Activated naive CD4-positive, alpha-beta T cell (primary cell): Measurements from ENCODE around the gene BCL6B.
"Not testable (repeated sequence)": the region's sequence is repeated elsewhere in the genome, so short reads cannot be mapped to it uniquely, and the experiment has no call there.

Source experiments
- DNase-seq, 4 experiments: peaks; one replicate each; lab custom pipeline; 2025; lab: John Stamatoyannopoulos, UW

Gene BCL6B

DNA sequence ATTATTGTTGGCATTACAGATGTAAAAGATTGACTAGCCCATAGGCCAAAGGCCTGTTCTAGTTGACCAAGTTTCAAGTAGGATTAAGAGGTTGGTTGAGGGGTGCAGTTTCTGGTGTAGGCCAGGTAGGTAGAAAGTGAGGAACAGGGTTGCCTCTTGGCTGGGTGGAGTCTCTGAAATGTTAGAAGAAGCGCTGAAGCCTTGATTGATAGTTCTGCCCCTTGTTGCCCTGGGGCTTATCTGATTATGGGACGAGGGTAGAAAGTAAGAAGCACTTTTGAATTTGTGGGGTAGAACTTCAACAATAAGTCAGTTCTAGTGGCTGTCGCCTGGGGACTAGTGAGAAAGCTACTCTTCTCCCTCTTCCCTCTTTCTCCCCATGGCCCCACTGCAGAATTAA, 6.2 kb downstream of the BCL6B start:
- DNase-seq, result no peak

DNA sequence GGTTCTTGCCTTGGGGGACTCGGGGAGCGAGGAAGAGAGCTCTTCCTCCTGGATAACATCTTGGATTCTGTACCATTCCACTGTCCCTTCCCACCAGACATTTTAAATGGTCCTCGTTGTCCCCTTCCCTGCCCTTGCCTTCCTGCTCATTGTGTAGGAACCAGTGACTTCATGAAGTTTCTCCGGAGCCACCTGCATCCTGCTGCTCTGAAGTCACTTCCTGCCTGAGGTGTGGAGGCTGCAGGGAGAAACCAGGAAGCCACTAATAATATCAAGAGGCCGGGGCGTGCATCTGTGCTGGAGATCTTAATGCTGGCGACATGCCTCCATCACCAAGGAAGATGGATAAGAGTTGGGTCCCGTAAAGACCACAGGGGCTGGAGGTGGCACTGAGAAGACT, 6.8 kb downstream of the BCL6B start:
- DNase-seq, result peak in 1 of 4 experiments; percentile 17

DNA sequence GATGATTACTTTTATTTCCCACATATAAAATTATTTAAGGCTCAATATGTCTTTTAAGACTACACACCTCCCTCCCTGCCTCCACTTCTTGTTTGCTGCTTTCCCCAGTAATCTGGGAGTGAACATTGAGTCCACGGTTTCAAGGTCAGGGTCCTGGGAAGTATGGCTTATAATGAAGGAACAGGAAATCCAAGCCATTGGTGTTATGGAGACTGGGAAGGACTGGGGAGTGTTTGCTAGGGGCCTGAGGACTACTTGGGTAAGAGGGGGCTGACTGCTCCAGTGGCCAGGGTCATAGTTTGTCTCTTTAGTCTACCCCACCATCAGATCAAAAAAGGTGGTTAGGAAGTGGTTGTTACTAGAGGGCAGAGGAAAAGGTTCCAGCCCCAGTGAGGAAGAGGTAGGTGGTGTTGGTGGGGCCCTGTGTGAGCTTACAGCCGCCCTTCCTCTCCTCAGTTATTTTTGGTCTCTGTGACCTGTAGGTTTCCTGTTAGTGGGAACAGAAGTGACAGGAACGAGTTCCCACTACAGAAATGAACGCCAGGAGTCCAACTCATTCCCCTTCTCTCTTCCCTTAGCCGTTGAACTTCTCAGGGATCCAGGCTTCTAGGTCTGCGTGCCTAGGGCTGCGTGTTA, 12.2 kb downstream of the BCL6B start:
- peak in 1 of 4 experiments; percentile 45 for DNase-seq

DNA sequence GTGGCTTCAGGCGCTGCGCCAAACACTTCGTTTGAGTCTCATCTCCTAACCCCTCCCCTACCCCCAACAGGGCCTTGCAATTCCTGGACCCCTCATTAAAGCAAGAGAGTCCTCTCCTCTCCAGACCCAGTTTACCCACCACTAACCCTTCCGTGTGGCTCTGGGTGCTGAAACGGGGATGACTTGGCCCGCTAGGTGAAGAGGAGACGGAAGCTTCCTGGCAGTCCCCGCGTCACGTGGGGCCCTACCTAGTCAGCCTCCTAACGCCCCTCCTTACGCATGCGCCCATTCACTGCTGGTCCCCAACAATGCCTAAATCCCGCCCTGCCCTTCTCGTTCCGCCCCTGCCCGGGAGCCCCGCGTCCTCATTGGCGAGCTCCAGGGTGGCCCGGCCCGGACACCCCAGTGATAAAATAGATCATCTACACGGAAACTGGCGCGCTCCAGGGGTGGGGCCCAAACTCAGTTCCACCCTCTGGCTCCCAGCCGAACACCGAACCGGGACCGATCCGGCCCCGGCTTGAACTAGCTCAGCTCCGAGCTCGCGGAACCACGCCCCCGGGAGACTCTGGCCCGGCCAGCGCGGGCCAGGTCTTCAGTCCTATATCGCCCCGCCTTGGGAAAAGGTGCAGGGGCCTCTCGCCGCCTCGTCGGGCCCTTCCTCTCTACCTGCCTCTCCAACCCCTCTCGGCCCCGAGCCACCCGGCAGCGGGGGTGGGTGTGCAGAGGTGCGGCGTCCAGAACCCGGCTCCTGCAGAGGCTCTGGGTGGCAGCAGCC, 12.9 kb downstream of the BCL6B start, which contains the start of gene SLC16A13:
TSS of gene SLC16A13 (plus strand) at position 425 of the 778 bp plus-strand sequence. CDS start 368 bp downstream, outside the sequence.
- peak; percentile 87 to 97 (median 92) for DNase-seq

DNA sequence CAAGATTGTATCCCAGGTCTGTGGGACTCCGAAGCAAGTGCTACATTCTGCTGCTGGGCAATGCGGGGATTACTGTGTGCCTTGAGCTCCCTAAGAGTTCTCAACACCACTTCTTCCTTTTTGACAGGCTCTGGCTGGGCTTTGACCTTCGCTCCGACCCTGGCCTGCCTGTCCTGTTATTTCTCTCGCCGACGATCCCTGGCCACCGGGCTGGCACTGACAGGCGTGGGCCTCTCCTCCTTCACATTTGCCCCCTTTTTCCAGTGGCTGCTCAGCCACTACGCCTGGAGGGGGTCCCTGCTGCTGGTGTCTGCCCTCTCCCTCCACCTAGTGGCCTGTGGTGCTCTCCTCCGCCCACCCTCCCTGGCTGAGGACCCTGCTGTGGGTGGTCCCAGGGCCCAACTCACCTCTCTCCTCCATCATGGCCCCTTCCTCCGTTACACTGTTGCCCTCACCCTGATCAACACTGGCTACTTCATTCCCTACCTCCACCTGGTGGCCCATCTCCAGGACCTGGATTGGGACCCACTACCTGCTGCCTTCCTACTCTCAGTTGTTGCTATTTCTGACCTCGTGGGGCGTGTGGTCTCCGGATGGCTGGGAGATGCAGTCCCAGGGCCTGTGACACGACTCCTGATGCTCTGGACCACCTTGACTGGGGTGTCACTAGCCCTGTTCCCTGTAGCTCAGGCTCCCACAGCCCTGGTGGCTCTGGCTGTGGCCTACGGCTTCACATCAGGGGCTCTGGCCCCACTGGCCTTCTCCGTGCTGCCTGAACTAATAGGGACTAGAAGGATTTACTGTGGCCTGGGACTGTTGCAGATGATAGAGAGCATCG, 15.4 kb downstream of the BCL6B start:
- DNase-seq, result no peak

DNA sequence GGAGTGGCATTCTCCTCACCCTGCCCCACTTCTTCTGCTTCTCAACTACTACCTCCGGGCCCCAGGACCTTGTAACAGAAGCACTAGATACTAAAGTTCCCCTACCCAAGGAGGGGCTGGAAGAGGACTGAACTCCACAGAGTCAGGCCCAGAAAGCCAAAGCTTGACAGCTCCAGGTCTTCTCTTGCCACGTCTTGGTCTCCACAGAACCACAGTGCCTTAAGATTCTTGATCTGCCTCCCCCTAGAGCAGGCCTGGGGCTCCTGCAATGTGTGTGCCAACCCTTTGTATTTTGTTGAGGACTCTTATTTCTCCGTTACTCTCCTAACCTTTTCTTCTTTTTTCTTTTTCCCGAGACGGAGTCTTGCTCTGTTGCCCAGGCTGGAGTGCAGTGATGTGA, 17.0 kb downstream of the BCL6B start:
- DNase-seq, result no peak

DNA sequence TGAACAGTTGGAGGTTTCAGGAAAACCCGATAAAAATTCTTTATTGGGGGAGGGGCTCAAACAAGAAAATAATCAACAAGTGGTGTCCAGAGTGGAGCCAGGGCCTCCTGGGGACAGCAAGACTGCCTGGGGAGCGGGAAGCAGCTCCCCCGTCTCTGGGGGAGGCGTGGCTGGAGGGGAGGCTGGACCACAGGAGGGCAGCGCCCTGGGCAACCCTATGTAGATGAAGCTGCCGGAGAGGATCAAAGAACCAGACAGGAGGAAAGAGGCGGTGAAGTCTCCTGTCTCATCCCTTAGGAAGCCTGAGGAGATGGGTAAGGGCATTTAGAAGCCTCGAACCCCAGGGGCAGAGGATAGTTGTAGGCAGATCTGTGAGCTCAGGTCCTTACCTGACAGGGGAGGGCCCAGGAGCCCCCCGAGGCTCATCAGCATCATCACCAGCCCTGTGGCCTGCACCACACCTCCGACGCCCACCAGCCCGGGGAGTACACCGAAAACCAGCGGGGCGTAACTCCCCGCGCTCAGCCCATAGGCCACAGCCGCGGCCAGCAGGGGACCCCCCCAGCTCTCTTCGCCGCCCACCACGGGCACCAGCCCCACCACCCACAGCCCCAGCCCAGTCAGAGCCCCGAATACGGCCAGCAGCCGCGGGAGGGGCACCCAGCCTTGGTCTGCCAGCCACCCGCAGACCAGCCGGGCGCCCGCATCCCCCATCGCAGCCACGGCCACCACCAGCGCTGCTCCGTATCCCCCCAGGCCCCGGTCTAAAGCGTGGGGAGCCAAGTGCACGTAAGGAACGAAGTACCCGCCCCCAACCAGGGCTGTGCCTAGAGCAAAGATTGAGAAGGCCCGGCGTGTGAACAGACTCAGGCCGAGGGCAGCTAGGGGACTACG, 19.0 kb downstream of the BCL6B start:
- DNase-seq, result no peak

DNA sequence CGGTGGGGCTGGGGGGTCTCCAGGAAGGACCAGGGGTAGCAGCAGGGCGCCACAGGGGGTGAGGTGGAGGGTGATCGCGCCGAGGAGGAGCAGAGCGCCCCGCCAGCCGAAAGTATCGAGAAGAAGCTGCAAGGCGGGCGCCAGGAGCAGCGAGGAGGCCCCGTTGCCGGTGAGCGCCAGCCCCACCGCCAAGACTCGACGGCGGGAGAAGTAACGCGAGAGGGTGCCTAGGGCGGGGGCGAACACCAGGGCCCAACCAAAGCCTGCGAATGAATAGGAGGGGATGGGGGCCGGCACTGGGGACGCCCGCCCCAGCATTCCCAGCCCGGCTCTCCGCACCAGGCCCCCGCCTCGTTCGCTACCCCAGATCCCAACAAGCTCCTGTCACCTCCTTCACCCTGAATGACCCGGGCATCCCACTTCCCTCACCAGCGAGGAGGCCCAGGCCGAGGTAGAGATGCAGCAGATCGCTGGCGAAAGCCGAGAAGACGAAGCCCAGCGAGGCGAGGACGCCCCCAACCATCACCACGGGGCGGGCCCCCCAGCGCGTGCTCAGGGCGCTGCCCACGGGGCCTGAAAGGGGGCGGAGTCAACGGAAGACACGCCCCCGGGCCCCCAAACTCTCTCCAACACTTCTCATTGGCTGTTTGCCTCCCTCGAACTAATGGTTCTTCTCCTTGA, 19.8 kb downstream of the BCL6B start:
- DNase-seq, result peak in 3 of 4 experiments; percentile 19 to 47 (median 24)

DNA sequence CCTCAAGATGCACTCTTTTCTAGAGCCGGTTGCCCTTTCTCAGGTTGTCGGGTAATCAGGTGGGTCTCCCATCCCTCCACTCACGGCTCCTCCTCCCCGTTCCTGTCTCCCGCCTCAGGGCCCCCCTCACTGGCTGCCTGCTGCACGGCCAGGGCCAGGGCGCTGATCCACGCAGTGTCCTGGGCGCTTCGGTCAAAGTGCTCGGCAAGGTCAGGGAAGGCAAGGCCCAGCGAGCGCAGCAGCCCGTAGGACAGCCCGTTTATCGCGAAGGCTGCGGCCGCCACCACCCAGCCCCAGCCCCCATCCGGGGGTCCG, 20.3 kb downstream of the BCL6B start:
- DNase-seq, result peak in 1 of 4 experiments; percentile 27

DNA sequence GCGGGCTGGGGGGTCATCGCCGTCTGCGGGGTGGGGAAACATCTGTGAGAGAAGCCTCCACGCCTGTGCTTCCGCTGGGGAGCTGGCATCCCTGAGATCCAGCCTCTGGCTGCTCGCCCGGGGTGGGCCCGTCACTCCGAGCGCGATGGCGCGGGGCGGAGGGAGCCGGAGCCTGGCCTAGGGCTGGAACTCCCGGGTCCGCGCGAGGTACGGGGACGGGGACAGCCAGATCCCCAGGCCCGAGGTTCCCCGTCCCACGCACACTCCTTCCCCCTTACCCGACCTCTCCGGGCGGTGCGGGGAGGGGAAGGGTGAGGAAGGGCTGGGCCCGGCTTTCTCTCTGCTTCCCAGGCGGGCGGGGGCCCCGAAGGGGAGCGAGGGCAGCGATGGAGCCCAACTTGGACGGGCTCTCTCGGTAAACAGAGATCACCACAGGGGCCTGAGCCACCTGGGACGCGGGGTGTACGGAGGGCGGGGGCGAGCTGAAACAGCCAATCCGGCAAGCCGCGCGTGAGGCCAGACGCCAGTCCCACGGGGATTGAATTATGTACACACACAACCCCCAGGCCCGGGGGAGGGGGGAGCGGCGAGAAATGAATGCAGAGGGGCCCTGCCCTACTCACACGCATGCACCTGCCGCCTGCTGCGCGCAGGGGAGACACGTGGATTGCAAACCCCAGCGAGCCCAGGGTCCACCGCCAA, 20.8 kb downstream of the BCL6B start, which contains the start of gene SLC16A11:
TSS of gene SLC16A11 (minus strand) at position 596 of the 702 bp plus-strand sequence. CDS start at position 17, 579 bp downstream.
- DNase-seq, result peak in 1 of 4 experiments; percentile 21

DNA sequence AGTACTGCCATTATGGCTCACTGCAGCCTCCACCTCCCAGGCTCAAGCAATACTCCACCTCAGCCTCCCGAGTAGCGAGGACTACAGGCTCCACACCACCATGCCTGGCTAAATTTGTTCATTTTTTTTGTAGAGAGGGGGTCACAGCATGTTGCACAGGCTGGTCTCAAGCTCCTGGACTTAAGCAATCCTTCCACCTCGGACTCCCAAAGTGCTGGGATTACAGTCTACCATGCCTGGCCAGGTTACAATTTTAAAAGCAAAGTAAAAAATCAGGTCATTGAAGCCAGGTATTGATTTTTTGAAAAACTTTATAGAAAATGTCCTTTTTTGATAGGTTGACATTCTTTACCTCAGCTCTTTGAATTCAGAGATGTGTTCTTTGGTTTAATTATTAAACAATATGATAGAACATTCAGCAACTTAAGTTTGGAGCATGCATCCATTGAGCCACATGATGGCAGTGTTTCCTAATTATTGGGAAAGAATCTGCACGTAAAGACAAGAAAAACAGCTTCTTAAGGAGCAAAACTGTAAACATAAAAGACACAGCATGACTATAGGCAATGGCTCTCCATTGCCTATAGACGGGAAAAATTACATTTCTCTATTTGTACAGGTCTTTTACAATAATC, 22.8 kb downstream of the BCL6B start:
- DNase-seq, result no peak

DNA sequence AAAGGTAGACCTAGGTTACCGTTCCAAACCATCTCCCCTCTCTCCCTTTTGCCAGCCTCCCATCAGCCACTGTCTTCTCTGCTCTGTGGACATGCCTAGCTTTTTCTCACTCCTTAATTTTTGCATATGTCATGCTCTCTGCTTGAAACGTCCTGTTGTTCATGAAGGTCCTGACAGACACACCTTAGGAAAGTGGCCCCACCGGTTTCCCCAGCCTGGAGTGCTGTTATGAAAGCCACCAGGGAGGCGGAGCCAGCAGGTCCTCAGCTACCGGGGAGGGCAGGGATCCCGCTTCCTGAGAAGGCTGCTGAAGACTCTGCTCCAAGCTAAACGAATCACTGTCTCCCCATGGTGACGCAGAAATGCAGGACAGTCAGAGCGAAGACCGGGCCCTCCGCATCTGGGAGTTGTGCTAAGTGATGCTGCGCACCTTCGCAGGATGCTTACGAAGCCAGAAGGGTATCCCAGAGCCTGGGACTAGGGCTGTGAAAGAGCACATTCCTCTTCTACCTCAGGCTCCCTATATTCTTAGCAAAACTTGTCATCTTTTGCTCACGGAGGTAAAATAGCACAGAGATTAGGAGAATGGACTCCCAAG, 23.4 kb downstream of the BCL6B start:
- peak in 2 of 4 experiments; percentile 17 to 21 for DNase-seq

DNA sequence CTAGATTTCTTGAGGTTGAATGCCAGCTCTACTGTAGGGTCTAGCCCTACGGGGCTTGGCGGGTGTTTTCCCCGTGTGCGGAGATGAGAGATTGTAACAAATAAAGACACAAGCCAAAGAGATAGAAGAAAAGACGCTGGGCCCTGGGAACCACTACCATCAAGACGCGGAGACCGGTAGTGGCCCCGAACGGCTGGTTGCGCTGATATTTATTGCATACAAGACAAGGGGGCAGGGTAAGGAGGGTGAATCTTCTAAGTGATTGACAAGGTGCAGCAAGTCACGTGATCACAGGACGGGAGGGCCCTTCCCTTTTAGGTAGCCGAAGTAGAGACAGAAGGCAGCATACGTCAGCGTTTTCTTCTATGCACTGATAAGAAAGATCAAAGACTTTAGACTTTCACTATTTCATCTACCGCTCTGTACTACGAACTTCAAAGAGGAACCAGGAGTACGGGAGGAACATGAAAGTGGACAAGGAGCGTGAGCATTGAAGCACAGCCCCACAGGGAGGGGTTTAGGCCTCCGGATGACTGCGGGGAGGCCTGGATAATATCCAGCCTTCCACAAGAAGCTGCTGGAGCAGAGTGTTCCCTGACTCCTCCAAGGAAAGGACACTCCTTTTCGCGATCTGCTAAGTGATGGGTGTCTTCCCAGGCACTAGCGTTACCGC, 24.0 kb downstream of the BCL6B start:
- peak in 2 of 4 experiments; percentile 19 to 47 for DNase-seq

DNA sequence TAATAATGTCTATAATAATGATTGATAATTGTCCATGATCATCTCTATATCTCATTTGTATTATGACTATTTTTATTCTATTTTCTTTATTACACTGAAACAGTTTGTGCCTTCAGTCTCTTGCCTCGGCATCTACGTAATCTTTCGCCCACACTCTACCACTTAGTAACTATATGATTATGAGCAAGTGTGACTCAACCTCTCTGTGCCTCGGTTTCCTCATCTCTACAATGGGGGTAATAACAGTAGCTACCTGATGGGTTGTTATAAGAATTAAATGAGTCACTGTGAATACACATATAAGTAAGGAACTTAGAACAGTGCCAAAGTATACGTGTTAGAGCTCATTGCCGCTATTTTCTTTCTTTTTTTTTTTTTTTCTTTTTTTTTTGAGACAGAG, 24.7 kb downstream of the BCL6B start:
- no peak for DNase-seq

DNA sequence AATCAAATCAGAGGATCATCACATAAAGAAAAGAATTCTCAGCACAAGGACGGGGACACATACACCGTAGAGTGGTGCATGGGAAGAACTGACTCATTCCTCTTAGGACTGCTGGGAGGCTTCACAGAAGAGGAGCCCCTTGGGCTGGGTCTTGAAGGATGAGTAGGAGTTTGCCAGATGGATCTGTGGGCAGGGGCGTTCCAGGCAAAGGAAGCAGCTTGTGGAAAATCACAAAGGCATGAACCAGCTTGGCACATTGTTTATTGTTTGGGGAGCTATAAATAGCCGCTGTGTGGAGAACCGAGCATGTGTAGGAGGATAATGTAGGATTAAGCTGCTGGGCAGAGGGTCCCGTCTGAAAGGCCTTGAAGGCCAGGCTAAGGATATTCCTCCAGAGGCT, 26.1 kb downstream of the BCL6B start:
- DNase-seq, result no peak

DNA sequence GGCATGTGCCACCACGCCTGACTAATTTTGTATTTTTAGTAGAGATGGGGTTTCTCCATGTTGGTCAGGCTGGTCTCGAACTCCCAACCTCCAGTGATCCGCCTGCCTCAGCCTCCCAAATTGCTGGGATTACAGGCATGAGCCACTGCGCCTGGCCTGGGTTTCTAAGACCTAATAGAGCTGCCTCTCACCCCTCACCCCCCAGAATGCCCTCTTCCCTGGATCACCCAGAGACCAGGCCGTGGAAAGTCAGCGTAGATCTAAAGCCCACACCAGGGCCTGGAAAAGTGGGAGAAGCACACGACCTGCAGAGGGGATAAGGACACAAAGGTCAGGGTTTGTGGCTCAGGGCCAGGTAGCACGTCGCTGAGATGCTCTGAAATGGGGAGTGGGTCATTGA, 27.7 kb downstream of the BCL6B start:
- DNase-seq, result not testable (repeated sequence)

DNA sequence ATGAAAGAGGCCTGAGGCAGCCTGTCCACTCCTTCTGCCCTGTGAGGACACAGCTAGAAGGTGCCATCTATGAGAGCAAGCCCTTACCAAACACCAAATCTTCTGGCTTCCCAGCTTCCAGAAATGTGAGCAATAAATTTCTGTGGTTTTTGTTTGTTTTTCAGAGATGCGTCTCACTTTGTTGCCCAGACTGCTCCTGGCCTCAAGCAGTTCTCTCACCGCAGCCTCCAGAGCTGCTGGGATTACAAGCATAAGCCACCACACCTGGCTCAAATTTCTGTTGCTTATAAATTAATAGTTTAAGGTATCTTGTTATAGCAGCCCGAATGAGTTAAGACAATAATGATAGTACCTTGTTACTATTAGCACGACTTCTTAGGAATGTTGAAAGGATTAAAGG, 33.5 kb downstream of the BCL6B start:
- no peak for DNase-seq

DNA sequence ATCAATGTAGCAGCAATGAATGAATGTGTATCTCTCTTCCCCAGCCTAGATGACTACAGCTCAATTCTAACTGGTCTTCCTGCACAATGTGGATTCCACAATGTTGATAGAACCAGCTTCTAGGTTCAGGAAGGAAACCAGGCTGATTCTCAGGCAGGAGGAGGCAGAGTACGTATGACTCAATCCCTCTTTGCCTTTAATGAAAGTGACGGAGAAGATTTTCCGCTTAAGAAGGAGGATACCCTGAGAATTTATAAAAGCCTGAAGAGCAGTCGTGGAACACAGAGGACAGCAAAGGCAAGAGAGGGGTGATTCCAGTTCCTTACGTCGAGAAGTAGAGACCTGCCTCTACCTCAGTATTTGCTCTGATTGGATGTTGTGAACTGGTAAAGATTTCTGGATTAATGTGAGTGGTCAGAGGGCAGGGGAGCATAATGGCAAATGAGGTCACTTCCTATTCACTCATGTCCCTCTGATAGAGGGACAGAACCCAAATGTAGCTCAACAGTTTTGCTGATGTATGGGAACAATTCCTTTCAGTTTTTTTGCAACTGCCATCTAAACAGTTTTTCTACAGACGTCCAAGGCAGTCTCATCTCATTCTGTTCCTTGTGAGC, 36.1 kb downstream of the BCL6B start:
- no peak for DNase-seq
